Effector memory CD8-positive, alpha-beta T cell (primary cell): Measurements from ENCODE around the gene STRIT1.

Source experiments
- ATAC-seq: fragments of 150-1000 bp; cut with Tn5 transposase; replicated peaks from 2 replicates; pipeline ENCODE4 v1.10.0; 2021; ENCODE audit warnings: mild to moderate bottlenecking, moderate library complexity
- DNase-seq, 3 experiments: peaks; one replicate each; pipeline ENCODE4 v3.0.0; 2021
- H3K27ac Mint-ChIP-seq, 2 donors: one replicate each; pipeline ENCODE4 v1.8.0; 2022; ENCODE audit warnings: mild to moderate bottlenecking in 2 of 2, mixed read lengths in 2 of 2, moderate library complexity in 2 of 2
- H3K27me3 Mint-ChIP-seq, 2 donors: one replicate each; pipeline ENCODE4 v1.8.0; 2022; ENCODE audit warnings: mixed read lengths in 2 of 2
- H3K36me3 Mint-ChIP-seq: one replicate; pipeline ENCODE4 v1.8.0; 2022; ENCODE audit warnings: mild to moderate bottlenecking, moderate library complexity, mixed read lengths; ENCODE audit not compliant: insufficient read depth
- H3K4me1 Mint-ChIP-seq, 2 donors: one replicate each; pipeline ENCODE4 v1.8.0; 2022; ENCODE audit warnings: low read depth in 2 of 2, mixed read lengths in 2 of 2
- H3K4me3 Mint-ChIP-seq, 2 donors: one replicate each; pipeline ENCODE4 v1.8.0; 2022; ENCODE audit warnings: mild to moderate bottlenecking in 2 of 2, mixed read lengths in 2 of 2, moderate library complexity in 2 of 2
- H3K9me3 Mint-ChIP-seq, 2 donors: one replicate each; pipeline ENCODE4 v1.8.0; 2022; ENCODE audit warnings: mixed read lengths in 2 of 2

The STRIT1 gene

DNA sequence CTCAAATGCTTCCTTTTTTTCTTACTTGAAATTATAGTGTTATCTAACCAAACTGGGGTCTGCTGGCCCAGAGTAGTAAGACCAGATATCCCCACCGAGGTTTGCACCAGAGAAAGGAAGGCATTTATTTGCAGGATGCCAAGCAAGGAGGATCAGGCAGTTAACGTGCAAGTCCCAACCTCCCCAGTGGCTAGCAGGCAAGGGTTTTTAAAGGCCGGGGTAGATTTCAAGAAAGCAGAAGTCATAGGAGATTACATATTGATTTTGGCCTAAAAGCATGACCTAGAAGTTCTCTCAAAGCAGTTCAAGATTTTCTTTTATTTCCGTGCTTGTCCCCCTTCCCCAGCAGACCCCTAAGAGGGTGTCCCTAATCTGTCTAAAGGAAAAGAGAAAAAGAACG lies 32.8 kb upstream of the STRIT1 start:
- ATAC-seq (no peak), DNase-seq (no peak)
- H3K9me3 Mint-ChIP-seq, result no peaks in the 10 kb centered on the region
- no peaks in the 10 kb centered on the region for H3K36me3 Mint-ChIP-seq
- no peaks in the 10 kb centered on the region for H3K4me1 Mint-ChIP-seq
- no peak overlapping the region for H3K27ac Mint-ChIP-seq
- no peak overlapping the region for H3K4me3 Mint-ChIP-seq
- no peaks in the 10 kb centered on the region for H3K27me3 Mint-ChIP-seq

- H3K27me3 Mint-ChIP-seq, result no peaks in the 10 kb centered on the region
- H3K27ac Mint-ChIP-seq, result no peak overlapping the region
- H3K9me3 Mint-ChIP-seq, result no peaks in the 10 kb centered on the region
- no peak overlapping the region for H3K4me3 Mint-ChIP-seq
- no peak for DNase-seq
- no peak for ATAC-seq
- H3K36me3 Mint-ChIP-seq, result no peaks in the 10 kb centered on the region
- H3K4me1 Mint-ChIP-seq, result no peaks in the 10 kb centered on the region
Observed at GRCh38 chr3:155325263-155325835, 31.9 kb upstream of the STRIT1 start.

GRCh38 chr3:155323063-155323666 lies 29.7 kb upstream of the STRIT1 start:
- DNase-seq, result no peak
- H3K4me1 Mint-ChIP-seq, result no peaks in the 10 kb centered on the region
- H3K36me3 Mint-ChIP-seq, result no peaks in the 10 kb centered on the region
- H3K27ac Mint-ChIP-seq, result no peak overlapping the region
- no peak overlapping the region for H3K4me3 Mint-ChIP-seq
- H3K9me3 Mint-ChIP-seq, result no peaks in the 10 kb centered on the region
- ATAC-seq, result no peak
- H3K27me3 Mint-ChIP-seq, result no peaks in the 10 kb centered on the region

GRCh38 chr3:155321418-155321817 lies 27.9 kb upstream of the STRIT1 start:
- Mint-ChIP-seq H3K27me3 (no peaks in the 10 kb centered on the region), H3K36me3 (no peaks in the 10 kb centered on the region), H3K27ac (no peak overlapping the region), H3K9me3 (peaks cover 0 to 3% of the 10 kb centered on the region in 2 donors), H3K4me3 (no peak overlapping the region), H3K4me1 (no peaks in the 10 kb centered on the region)
- DNase-seq, result no peak
- no peak for ATAC-seq

- no peak for DNase-seq
- peaks cover 0 to 3% of the 10 kb centered on the region in 2 donors for H3K9me3 Mint-ChIP-seq
- no peaks in the 10 kb centered on the region for H3K36me3 Mint-ChIP-seq
- no peaks in the 10 kb centered on the region for H3K4me1 Mint-ChIP-seq
- no peak overlapping the region for H3K27ac Mint-ChIP-seq
- H3K4me3 Mint-ChIP-seq, result no peak overlapping the region
- no peaks in the 10 kb centered on the region for H3K27me3 Mint-ChIP-seq
- no peak for ATAC-seq
Observed at GRCh38 chr3:155320934-155321333, 27.5 kb upstream of the STRIT1 start.

- no peak overlapping the region for H3K4me3 Mint-ChIP-seq
- H3K36me3 Mint-ChIP-seq, result no peaks in the 10 kb centered on the region
- no peak overlapping the region for H3K27ac Mint-ChIP-seq
- H3K4me1 Mint-ChIP-seq, result no peaks in the 10 kb centered on the region
- no peak for ATAC-seq
- peaks cover 0 to 3% of the 10 kb centered on the region in 2 donors for H3K9me3 Mint-ChIP-seq
- H3K27me3 Mint-ChIP-seq, result no peaks in the 10 kb centered on the region
- DNase-seq, result no peak
Observed at GRCh38 chr3:155318740-155319139, 25.3 kb upstream of the STRIT1 start.

GRCh38 chr3:155317211-155317610 lies 23.7 kb upstream of the STRIT1 start:
- no peaks in the 10 kb centered on the region for H3K27me3 Mint-ChIP-seq
- H3K9me3 Mint-ChIP-seq, result peaks cover 0 to 3% of the 10 kb centered on the region in 2 donors
- H3K27ac Mint-ChIP-seq, result no peak overlapping the region
- no peak for DNase-seq
- no peaks in the 10 kb centered on the region for H3K4me1 Mint-ChIP-seq
- no peak overlapping the region for H3K4me3 Mint-ChIP-seq
- no peak for ATAC-seq
- no peaks in the 10 kb centered on the region for H3K36me3 Mint-ChIP-seq

- Mint-ChIP-seq H3K27me3 (no peaks in the 10 kb centered on the region), H3K4me3 (no peak overlapping the region), H3K9me3 (peaks cover 0 to 3% of the 10 kb centered on the region in 2 donors), H3K36me3 (no peaks in the 10 kb centered on the region), H3K27ac (no peak overlapping the region), H3K4me1 (no peaks in the 10 kb centered on the region)
- ATAC-seq (no peak), DNase-seq (no peak)
Observed at GRCh38 chr3:155316426-155316825, 22.9 kb upstream of the STRIT1 start.

DNA sequence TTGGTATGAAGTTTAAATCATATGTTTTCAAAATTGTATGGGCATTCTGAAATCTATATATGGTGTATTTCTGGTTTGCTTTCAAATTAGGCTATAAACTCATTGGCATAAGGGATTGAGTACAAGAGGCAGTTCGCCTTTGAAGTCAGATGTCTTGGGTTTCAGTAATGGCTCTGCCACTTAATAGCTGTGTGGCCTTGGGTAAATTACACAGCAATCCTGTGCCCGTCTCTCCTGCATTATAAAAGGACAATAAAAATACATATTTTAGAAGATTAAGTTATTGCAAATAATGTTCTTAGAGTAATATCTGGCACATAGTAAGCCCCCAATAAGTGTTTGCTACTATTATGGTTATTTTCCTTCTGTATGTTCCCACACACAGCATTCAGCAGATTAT lies 20.4 kb upstream of the STRIT1 start:
- Mint-ChIP-seq H3K27me3 (no peaks in the 10 kb centered on the region), H3K4me1 (no peaks in the 10 kb centered on the region), H3K9me3 (peaks cover 0 to 3% of the 10 kb centered on the region in 2 donors), H3K4me3 (no peak overlapping the region), H3K27ac (no peak overlapping the region), H3K36me3 (no peaks in the 10 kb centered on the region)
- ATAC-seq (no peak), DNase-seq (no peak)

DNA sequence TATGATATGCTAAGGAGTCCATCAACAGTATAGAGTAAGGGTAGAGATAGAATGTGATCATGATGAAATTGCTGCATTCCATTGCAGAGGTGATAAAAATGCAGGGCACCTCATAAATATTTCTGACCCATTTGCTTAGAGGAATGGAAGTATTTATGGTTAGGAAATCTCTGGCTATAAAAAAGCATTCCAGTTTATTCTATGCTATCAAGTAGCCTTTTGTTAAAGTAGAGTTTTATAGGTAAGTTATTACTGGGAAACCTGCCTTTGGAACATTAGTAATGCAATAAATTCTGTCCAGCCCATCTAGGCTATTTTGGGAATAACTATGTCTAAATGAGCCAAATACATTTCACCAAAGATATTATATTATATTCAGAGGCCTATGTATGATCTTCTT lies 19.8 kb upstream of the STRIT1 start:
- Mint-ChIP-seq H3K27me3 (no peaks in the 10 kb centered on the region), H3K9me3 (peaks cover 0 to 3% of the 10 kb centered on the region in 2 donors), H3K4me1 (no peaks in the 10 kb centered on the region), H3K4me3 (no peak overlapping the region), H3K36me3 (no peaks in the 10 kb centered on the region), H3K27ac (no peak overlapping the region)
- ATAC-seq (no peak), DNase-seq (no peak)

DNA sequence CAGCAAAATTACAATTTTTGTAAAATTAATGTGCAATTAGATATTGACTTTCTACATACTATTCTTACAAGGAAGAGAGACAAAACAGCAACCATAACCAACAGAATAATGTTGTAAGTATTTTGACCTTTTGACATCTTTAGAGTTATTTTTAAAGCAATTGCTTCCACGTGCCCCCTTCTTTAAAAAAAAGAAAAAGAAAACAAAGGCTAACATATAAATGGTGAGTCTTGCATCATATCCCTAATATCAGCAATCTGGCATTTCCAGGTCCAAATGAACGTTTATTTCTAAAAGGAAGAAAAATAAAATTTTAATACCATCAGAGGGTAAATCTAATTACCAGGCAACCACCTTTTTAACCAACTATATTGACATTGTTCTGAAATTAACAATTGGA lies 19.3 kb upstream of the STRIT1 start:
- ATAC-seq, result no peak
- Mint-ChIP-seq H3K9me3 (no peaks in the 10 kb centered on the region), H3K4me3 (no peak overlapping the region), H3K27ac (no peak overlapping the region), H3K27me3 (no peaks in the 10 kb centered on the region), H3K4me1 (no peaks in the 10 kb centered on the region), H3K36me3 (no peaks in the 10 kb centered on the region)
- DNase-seq, result no peak

- ATAC-seq (no peak), DNase-seq (no peak)
- H3K4me3 Mint-ChIP-seq, result no peak overlapping the region
Observed at GRCh38 chr3:155309581-155309980, 16.1 kb upstream of the STRIT1 start.

GRCh38 chr3:155308831-155309230 lies 15.3 kb upstream of the STRIT1 start:
- no peaks in the 10 kb centered on the region for H3K9me3 Mint-ChIP-seq
- no peak overlapping the region for H3K27ac Mint-ChIP-seq
- DNase-seq (no peak), ATAC-seq (no peak)
- no peaks in the 10 kb centered on the region for H3K4me1 Mint-ChIP-seq
- H3K27me3 Mint-ChIP-seq, result no peaks in the 10 kb centered on the region
- no peaks in the 10 kb centered on the region for H3K36me3 Mint-ChIP-seq
- H3K4me3 Mint-ChIP-seq, result no peak overlapping the region

More at GRCh38 chr3:155309581-155309980, 16.1 kb upstream of the STRIT1 start:
- H3K36me3 Mint-ChIP-seq, result no peaks in the 10 kb centered on the region
- H3K9me3 Mint-ChIP-seq, result no peaks in the 10 kb centered on the region
- no peaks in the 10 kb centered on the region for H3K27me3 Mint-ChIP-seq
- no peaks in the 10 kb centered on the region for H3K4me1 Mint-ChIP-seq
- no peak overlapping the region for H3K27ac Mint-ChIP-seq

DNA sequence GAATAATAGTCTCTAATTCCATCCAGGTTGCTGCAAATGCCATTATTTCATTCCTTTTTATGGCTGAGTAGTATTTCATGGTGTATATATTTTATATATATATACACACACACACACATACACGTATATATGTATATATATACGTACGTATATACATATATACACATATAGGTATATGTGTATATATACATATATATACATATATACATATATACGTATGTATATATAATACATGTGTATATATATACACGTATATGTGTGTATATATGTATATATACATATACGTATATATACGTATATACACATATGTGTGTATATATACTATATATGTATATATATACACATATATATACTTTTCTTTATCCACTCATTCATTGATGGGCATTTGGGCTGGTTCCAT lies 13.7 kb upstream of the STRIT1 start:
- DNase-seq (no peak), ATAC-seq (no peak)
- no peaks in the 10 kb centered on the region for H3K9me3 Mint-ChIP-seq
- no peaks in the 10 kb centered on the region for H3K4me1 Mint-ChIP-seq
- no peak overlapping the region for H3K4me3 Mint-ChIP-seq
- no peaks in the 10 kb centered on the region for H3K36me3 Mint-ChIP-seq
- H3K27ac Mint-ChIP-seq, result no peak overlapping the region
- H3K27me3 Mint-ChIP-seq, result no peaks in the 10 kb centered on the region
